H1 (cell line): Measurements from ENCODE around the gene ENTPD1.

Source experiments
- CTCF ChIP-seq, 3 experiments: IDR thresholded peaks; 1 replicate in 2 of 3; 2 replicates in 1 of 3; pipeline versions ENCODE4 v1.5.1 to v1.6.1; 2011; ENCODE audit warnings: low read length in 3 of 3, mild to moderate bottlenecking in 3 of 3, inconsistent platforms in 2 of 3, low read depth in 1 of 3, moderate library complexity in 1 of 3; ENCODE audit not compliant: insufficient read depth in 1 of 3; ENCODE audit errors: control extremely low read depth in 1 of 3
- SIRT6 ChIP-seq: IDR thresholded peaks from one replicate; pipeline ENCODE4 v1.7.1; 2012; ENCODE audit warnings: low read length, inconsistent platforms

DNA sequence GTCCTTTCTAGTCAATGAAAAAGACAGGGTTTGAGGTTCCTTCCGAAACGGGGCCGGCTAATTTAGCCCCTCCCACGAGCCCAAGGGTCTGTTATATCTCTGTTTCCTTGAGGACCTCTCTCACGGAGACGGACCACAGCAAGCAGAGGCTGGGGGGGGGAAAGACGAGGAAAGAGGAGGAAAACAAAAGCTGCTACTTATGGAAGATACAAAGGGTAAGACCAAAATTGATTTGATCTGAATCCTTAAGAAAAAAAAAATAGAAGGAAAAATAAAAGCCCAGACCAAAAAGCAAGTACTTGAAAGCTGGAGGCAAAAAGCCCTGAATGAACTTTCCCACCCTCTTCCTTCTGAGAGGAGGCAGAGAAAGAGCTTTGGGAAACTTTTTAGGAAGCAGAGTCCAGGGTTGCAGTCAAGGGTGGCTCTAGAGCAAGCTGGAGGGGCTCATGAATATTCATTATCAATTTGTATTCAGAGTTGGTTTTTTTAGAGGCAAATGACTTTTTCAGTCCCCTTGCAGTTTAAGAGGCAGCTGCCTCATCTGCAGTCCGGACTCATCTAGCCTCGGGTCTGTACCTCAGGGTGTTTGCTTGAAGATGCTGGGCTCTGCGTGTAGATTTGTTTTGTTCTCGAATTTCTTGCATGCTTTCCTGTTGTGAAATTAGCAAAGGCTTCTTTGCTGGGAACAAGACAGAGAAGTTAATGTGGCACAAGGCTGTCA, at the start of gene ENTPD1:
- no peak for TF ChIP-seq CTCF (IDR thresholded peaks at IDR 0.05; ENCODE audit: control extremely low read depth in 1 of 3, insufficient read depth in 1 of 3, low read depth in 1 of 3, low read length in 3 of 3)
- TF ChIP-seq SIRT6, result no peak
